Right lobe of liver (tissue), 4 donors: Measurements from ENCODE around the gene SNX30.

Source experiments
- POLR2A ChIP-seq: fragments of 450-650 bp; IDR thresholded peaks from one replicate; pipeline ENCODE4 v1.6.1; 2017; ENCODE audit warnings: antibody characterized with exemption, mild to moderate bottlenecking
- TF ChIP-seq, protein P1 (sequence below), 4 donors: fragments of 200-600 bp in 3 of 4; fragments of 450-650 bp in 1 of 4; IDR thresholded peaks; one replicate each; pipeline versions ENCODE4 v1.5.1 to v1.8.0; 2016 to 2022; ENCODE audit warnings: antibody characterized with exemption in 4 of 4, mild to moderate bottlenecking in 2 of 4
- donor health status: DM: no; HTN: no; CAD: no.
- donor health status: DM: no; HTN: no; CAD: no.
- donor health status: DM: no; HTN: yes; CAD: no.

DNA sequence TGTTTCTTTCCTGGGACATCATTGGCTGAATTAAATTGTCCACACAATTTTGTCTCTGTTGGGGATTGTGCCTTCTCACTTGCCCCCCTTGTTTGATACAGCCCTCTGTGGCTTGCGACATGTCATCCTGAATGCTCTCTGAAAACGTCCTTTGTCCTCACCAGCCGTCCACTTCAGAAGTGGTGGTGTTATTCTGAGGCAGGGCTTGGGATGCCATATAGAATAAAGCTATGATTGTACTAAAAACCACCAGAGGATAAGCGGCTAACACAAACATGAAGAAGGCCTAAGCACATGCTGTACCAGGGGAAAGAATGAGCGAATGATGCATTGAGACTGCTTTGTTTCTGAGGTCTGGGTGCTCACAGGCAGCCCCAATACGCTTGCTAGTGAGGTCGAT, 3.5 kb upstream of the SNX30 start:
- no peak for TF ChIP-seq POLR2A
- TF ChIP-seq, protein P1, sequence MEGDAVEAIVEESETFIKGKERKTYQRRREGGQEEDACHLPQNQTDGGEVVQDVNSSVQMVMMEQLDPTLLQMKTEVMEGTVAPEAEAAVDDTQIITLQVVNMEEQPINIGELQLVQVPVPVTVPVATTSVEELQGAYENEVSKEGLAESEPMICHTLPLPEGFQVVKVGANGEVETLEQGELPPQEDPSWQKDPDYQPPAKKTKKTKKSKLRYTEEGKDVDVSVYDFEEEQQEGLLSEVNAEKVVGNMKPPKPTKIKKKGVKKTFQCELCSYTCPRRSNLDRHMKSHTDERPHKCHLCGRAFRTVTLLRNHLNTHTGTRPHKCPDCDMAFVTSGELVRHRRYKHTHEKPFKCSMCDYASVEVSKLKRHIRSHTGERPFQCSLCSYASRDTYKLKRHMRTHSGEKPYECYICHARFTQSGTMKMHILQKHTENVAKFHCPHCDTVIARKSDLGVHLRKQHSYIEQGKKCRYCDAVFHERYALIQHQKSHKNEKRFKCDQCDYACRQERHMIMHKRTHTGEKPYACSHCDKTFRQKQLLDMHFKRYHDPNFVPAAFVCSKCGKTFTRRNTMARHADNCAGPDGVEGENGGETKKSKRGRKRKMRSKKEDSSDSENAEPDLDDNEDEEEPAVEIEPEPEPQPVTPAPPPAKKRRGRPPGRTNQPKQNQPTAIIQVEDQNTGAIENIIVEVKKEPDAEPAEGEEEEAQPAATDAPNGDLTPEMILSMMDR (IDR thresholded peaks at IDR 0.05): no peak
